Measurements from ENCODE around the gene TCERG1L.

DNA sequence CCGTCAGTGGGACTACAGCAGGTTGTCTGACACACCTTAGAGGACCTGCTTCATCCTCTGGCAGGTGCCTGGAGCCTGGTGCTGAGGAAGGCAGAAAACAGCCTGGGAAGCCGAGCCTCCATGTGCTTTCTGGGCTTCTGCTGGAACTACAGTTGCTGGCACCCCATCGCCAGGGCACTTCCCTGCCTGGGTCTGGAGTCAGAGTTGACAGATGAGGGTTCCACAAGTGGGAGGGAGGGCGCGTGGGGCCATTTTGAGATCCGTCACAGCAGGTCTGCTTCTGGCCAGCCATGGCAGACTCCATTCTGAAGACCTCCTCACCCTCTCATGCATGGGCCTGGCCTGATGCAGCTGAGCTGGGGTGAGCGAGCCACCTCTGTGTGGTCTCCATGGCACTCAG lies 33.2 kb upstream of the TCERG1L start:
- TF ChIP-seq, protein P1, sequence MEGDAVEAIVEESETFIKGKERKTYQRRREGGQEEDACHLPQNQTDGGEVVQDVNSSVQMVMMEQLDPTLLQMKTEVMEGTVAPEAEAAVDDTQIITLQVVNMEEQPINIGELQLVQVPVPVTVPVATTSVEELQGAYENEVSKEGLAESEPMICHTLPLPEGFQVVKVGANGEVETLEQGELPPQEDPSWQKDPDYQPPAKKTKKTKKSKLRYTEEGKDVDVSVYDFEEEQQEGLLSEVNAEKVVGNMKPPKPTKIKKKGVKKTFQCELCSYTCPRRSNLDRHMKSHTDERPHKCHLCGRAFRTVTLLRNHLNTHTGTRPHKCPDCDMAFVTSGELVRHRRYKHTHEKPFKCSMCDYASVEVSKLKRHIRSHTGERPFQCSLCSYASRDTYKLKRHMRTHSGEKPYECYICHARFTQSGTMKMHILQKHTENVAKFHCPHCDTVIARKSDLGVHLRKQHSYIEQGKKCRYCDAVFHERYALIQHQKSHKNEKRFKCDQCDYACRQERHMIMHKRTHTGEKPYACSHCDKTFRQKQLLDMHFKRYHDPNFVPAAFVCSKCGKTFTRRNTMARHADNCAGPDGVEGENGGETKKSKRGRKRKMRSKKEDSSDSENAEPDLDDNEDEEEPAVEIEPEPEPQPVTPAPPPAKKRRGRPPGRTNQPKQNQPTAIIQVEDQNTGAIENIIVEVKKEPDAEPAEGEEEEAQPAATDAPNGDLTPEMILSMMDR (IDR thresholded peaks at IDR 0.05) = no peak
- TF ChIP-seq POLR2A (IDR thresholded peaks at IDR 0.05) = no peak
